Uterus (tissue), 2 donors: ENCODE measurements around the gene KLK12.

Experiments used
- CTCF ChIP-seq, 4 experiments: fragments of 200-600 bp in 2 of 4; fragments of 450-650 bp in 2 of 4; sonication (generic) in 2 of 4; IDR thresholded peaks; one replicate each; pipeline ENCODE4 v1.5.1; 2016 to 2019; ENCODE audit warnings: antibody characterized with exemption in 4 of 4, mild to moderate bottlenecking in 2 of 4, moderate library complexity in 1 of 4
- POLR2A ChIP-seq, 2 donors: fragments of 450-650 bp; IDR thresholded peaks; one replicate each; pipeline ENCODE4 v1.6.1; 2016; ENCODE audit warnings: antibody characterized with exemption in 2 of 2, mild to moderate bottlenecking in 1 of 2, moderate library complexity in 1 of 2

- TF ChIP-seq CTCF (IDR thresholded peaks at IDR 0.05) (no peak), POLR2A (IDR thresholded peaks at IDR 0.05) (no peak)
Observed at GRCh38 chr19:50992666-50993035, 42.2 kb downstream of the KLK12 start.
